ENCODE results near the gene ENO4.

ENO4 gene

DNA sequence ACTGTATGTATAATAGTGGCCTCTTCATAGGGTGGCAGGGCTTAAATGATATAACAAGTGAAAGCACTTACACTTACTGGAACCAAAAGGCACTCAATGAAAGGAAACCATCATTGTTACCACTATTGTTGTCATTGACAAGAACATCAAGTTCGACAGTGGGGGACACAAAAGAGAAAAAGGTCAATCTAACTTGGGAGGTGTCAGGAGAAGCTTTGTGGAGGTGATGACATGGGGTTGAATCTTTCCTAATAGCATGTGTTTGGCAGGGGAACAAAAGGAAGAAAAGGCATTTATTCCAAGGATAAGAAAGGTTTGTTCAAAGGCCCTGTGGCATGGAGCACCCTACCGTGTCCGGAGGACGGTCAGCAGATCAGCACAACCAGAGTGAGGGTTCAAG is 18.2 kb upstream of the ENO4 start:
- no peak for DNase-seq (ENCODE audit: low read depth in 2 of 2)

DNA sequence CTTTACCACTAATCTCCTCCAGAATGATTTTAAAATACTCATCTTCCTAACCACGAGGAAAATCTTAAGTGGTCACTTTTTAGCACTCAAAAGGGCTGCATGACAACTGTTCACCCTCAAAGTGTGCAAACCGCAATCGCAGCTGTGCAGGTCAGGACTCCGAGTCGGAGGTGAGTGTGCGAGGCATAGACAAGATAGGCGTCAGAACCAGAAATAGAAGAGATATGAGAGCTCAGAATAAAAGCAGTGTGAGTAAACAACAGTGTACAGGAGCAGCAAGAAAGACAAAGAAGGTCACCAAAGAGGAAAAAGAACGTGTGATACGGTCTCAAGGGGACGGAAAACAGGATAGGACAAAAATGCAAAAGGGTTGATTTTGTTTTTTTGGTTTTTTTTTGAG is 17.5 kb upstream of the ENO4 start:
- DNase-seq (ENCODE audit: low read depth in 2 of 2) = no peak

DNA sequence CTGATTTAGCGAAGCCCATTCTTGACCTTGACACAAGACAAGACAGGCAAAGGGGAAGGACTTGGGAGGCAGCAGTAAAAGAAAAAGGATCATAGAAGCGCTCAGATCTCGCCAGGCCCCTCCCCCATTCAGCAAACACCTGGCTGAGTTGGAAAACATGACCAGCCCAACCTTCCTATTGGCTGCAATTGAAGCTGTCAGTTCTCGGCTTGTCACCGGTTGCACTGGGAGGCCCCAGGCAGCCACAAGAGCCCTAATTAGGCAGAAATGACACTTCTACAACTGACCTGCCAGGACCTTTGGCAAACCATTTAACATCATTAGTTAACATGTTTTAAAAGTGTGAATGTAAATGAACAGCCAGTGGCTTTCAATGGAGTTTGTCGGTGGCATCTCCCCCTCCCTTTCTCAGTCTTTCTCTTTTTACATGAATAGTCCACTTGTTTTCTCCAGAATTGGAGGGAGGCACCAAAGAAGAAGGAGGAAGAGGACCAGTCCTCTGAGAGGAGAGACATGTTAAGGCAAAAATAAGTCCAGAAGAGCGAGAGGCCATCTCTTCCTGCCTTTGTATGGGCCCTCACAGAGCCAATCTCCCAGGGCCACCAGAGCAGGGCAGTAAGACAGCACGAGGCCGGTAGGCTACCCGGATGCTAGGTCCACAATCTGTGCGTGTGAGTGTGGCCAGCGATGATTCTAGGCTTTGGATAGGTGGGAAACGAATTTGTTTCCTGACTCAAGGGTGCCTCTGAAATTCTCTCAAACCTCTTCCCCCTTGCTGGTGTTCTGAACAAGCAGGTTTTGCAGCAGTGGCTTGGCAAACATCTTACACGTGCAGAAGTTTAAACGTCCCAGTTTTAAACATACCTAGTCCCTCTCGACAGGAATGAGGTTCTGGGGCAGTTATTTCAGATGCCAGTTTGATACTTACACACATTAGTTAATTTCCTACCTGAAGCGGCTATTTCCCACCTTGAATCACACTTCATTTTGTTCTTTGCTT is 15.0 kb upstream of the ENO4 start:
- no peak for DNase-seq (ENCODE audit: low read depth in 2 of 2)

DNA sequence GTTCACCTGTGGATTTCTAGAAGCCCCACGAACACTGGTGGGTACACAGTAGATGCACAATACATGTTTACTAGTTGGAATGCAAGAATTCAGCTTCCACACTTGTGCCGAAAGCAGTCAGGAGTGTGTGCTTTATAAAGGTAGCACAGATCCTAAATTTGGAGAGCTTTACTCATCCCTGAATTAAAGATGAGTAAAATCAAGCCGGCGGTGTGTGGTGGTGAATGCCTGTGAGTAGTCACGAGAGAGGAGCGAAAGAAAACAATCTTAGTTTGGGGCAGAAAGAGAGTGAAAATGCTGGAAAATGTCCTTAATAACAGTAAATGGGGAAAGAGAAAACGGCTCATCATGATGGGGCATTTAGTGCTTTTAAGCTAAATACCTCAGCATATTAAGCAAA is 13.6 kb upstream of the ENO4 start:
- DNase-seq (ENCODE audit: low read depth in 2 of 2) = no peak

DNA sequence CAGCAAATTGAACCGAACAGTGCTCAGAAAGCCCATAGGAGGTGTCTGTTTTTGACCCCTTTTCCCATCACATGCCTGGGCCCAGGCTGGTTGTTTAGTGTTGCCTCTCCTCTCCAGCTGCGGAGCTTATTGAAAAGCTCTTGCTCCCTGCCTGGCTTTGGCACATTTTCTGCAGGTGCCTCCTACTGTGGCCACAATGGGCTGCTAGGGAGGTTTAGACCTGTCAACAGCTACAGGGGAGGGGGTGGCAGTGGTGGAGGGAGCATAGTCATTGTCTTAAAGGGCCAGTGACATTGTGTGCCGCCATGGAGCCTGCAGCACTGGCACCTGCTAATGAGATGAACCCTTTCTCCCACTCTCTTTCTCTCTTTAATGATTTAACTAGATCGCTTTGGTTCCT is 13.2 kb upstream of the ENO4 start:
- no peak for DNase-seq (ENCODE audit: low read depth in 2 of 2)

DNA sequence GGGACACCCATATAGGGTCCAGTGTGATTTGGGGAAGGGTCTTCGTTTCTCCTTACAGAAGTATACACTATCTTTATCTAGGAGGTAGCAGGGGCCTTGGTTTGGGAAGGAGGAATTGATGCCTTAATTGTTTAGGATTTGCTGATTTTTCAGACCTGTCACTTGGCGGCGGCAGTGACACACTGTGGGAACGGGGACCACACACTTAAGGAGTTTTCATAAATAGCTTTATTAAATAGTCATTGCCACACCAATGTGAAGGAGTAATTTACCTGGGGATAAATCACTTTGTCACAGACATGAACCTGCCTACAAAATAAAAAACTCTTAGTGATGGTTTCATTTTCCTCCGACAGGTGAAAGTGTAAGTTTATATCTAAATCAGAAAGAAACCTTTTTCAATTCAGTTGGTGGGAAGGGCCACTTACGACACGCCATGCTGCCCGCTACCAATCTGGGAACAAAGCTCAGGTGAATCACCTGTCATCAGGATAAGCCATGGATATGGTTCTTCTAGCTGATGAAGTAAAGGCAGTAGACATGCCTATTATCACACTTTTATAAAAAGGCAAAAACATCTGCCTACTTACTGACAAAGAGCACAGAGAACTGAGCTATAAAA is 12.3 kb upstream of the ENO4 start:
- no peak for DNase-seq (ENCODE audit: low read depth in 2 of 2)

DNA sequence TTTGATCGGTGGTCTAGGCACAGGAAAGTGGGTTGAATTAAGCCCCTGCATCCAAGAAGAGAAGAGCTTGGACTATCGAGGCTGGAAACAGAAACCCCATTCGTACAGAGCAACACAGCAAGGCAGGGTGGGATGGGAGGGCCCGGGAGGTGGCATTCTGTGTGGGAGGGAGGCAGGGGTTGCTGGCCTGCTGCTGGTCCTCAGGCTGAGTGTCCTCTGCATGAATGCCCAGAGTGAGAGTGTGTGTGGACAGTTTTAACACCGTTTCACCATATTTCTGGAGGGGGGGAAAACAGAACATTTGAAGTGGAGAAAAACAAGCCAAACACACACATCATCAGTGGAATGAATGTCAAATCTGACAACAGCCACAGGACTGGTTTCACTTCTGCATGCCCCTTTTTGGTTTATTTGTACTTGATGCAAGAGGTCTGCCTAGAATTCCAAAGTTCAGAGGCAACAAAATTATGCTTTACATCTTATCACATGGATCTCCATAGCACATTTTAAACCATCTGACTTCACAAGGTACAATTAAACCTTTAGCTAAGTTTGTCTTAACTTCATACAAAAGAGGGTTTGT is 11.1 kb upstream of the ENO4 start:
- DNase-seq (ENCODE audit: low read depth in 2 of 2) = no peak

DNA sequence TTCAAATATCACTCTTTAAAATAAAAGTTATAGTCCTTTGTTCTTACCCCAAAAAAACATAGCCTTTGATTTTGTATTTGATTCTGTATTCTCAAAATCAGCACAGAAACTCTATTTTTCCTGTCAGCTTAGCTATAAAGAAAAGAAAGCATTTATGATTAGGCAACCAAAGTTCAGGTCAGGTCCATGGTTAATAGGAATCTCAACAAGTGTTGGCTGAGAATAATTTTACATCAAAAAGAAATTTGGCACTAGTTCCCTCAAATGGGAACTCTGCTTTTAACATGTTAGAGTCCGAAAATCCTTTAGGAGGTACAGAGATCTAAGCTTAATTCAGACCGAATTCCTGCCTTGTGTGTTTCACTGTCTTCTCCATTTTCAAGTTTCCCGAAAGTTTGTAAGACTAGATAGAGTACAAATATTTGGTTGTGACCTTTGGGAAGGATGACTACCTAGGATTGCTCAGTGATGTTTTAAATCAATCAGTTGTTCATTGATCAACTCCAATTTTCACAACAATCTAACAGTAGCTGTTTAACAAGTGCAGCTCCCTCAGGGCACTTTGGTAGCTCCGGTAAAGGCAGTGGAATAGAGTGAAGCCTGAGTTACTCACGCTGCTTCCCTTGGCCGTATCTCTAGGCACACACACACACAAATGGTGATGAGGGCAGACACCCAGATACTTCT is 8.8 kb upstream of the ENO4 start:
- no peak for DNase-seq (ENCODE audit: low read depth in 2 of 2)

DNA sequence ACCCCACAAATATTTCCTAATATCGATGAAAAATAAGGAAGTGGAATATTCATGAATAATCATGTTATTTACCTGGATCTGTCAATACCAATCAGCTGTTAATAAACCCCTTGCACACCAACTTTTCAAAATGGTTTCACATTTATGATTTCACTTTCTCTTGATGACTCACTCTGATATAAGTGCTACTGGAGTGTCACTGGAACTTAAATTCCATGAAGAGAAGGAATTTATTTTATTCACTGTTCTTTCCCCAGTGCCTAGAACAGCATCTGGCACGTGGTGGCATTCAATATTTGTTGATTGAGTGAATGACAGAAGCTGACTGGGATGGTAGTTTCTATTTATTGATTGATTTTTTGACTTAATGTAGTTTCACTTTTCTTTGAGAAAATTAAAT is 3.5 kb upstream of the ENO4 start:
- DNase-seq (ENCODE audit: low read depth in 2 of 2) = no peak

DNA sequence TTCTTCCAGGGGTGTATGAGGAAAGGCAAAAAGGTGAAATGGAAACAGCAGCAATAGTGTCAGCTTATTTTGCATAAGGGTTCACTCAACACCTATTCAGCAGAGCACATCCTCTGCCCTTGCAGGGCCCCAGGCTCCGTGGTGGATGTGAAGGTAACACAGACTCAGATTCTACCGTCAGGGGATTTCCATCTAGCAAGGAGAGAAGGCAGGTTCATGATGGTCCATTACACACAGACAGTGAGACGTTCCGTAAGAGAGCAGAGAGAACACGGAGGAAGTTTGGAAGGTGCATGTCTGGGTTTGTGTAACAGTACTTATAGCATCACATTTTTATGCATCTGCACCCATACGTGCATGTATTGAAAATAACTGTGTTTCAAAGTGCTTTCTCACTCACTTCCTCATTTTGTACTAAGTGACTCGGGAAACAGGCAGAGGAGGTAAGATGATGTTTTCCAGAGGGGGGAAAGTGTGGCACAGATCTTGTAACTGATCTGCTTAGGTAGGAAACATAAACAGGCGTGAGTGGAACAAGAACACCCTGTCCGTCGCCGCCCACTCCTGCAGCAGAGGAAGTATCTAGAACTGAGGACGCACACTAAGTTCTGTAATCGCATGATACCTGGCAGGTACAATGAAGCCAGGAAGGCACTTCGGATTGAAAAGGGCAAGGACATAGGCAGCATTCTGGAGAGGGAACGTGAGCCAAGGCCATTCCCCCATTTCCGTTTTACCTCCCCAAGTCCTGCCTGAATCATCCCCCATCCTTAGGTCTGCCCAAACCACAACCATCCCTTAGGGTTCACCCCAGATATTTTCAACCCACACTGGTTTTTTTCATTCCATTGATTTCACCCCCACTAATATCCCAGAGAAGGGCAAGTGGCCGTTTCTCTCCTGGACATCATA is 1.0 kb upstream of the ENO4 start:
- DNase-seq (ENCODE audit: low read depth in 2 of 2) = no peak

DNA sequence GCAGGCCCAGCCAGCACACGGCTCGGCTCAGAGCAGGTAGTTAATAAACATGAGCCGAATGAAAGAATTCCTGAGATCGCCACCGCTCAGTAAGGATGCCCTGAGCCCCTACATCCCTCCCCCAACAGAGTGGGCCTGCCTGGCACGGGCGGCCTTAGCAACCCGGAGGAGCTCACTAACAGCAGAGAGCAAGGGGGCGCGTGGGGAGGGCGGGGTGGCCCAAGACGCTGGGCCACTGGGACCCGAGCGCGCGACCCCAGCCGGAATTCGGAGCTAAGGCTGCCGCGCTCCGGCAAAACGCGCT is 403 bp upstream of the ENO4 start:
- DNase-seq (ENCODE audit: low read depth in 2 of 2) = no peak

DNA sequence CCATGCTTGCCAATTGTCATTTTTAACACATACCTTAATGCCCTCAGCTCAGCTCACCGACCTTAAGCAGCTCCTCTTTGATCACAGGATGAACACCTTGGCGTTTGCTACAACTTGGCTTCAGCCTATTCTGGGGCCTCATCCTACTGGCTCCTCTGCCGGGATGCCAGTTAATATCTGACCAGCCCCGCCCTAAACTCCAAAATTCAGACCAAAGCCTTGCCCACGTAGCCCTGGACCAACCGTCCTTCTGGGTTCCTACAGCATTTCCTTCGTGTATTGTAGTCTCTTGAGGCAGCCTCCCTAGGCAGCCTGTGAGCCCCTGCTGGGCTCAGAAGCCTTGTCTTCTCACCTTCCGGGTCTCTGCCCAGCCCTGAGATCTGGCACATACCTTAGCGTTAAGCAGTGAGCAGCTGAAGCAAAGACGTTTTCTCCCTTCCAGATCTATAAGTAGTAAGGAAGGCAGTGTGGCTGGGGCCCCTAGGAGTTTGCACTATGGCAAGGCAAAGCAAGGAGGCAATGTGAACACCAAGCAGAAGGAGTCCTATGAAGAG is 836 bp downstream of the ENO4 start:
- no peak for DNase-seq (ENCODE audit: low read depth in 2 of 2)

DNA sequence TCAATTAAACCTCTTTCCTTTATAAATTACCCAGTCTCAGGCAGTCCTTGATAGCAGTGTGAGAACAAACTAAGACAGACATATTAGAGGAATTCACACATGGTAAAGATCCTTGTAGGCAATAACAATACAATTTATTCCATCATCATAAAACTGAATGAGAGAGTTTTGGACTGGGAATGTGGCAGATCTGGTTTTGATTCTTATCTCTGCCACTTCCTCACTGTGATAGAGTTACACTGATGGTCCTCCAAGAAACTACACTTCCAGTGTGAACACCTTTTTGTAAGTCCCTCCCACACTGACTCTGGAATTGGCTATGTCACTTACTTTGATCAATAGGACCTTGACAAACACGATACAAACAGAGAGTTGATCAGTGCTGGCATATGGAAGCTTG is 2.9 kb downstream of the ENO4 start:
- DNase-seq (ENCODE audit: low read depth in 2 of 2) = no peak

DNA sequence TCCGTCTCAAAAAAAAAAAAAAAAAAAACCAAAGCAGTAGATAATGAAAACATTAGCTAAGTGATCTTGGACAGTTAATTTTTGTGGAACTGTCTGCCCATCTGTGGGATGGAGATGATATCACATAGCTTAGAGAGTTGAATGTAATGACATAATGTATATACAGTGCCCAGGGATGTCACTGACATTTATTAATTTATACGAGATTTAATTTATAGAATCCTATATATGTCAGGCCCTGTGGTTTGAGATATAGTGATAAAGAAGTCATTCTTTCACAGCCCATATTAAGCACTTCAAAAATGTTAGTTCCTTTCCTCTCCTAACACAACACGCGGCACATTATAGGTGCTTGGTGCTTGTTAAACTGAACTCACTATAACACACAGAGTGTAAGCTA is 4.0 kb downstream of the ENO4 start:
- no peak for DNase-seq (ENCODE audit: low read depth in 2 of 2)

DNA sequence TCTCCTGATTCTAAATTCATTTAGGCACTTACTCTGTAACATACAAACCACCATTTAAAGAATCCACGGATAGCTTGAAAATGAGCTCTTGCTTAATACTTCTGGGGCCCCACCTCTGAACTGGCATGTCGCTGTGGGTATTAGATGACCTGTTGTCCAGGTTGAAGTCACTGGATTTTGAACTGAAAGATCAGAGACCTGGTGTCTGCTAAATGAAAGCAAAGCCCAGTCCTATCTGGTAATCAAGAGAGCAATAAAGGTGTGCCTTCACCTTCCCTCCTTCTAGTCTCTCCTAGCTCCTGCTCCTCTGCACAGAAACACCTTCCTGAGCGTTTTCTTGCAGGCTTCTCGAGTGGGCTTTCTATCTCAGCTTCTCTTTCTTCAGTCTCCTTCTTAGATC is 4.4 kb downstream of the ENO4 start:
- DNase-seq (ENCODE audit: low read depth in 2 of 2) = no peak

DNA sequence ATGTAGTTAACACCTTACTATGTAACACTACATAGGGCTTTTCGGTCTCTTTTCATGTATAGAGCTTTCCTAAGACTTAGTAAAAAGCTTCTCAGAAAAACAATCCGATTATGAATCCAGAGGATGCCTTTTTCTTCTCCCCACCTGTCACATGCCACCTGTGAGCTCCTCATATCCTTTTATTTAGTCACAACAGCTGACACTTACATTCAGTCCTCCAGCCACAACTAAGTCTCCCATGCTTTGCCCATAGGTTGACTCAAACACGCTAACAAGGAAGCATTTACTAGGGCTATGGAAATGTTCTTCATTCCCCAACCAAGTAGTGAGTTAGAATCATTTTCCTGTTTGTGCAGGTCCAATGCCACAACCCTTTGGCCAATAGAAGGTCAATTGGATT is 7.9 kb downstream of the ENO4 start:
- DNase-seq (ENCODE audit: low read depth in 2 of 2) = no peak

DNA sequence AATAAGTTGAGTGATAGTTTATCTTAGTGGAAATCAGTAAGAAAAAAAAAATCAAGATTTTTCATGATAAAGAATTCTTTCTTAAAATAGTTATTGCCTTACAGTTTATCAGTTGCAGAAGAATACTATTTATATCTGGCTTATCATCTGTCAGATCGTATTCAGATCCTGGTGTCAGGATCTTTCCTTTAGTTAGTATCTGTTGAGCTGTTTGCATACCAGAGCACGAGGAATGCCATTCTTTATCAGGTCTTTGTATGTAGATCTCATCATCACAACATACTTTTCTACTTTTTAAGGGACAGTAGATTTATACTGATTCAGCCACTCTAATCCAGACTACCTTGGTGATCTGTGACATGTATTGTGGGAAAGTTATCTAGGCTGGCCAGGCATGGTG is 12.5 kb downstream of the ENO4 start:
- no peak for DNase-seq (ENCODE audit: low read depth in 2 of 2)

DNA sequence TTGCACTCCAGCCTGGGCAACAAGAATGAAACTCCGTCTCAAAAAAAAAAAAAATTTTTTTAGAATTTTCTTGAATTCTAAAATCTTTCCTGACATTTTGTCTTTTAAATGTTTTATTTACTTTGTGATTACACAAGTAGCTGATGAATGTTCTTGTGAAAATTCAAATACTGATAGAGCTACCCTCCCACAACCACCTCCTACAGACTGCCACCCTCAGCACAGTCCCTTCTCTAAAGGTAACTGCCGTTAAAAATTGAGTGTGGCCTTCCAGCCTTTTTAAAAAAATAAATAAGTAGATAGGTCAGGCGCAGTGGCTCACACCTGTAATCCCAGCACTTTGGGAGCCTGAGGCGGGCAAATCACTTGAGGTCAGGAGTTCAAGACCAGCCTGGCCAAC is 15.1 kb downstream of the ENO4 start:
- DNase-seq (ENCODE audit: low read depth in 2 of 2) = no peak

DNA sequence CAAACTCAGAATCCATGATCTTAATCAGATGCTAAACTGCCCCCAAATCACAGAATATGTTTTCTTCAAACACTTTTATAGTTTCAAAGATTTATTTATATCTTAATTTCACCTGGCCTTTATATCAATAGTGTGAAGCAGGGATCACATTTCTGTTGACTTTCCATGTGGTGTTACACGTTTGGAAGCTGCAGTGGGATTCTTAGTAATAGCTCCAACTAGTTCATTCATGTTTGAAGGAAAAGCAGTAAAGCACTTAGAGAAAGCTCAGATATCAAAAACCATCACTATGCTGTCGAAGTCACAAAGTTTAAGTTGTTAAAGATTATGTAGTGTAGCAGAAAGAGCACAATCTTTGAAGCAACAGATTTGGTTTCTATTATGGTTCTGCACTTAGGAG is 16.8 kb downstream of the ENO4 start:
- no peak for DNase-seq (ENCODE audit: low read depth in 2 of 2)

DNA sequence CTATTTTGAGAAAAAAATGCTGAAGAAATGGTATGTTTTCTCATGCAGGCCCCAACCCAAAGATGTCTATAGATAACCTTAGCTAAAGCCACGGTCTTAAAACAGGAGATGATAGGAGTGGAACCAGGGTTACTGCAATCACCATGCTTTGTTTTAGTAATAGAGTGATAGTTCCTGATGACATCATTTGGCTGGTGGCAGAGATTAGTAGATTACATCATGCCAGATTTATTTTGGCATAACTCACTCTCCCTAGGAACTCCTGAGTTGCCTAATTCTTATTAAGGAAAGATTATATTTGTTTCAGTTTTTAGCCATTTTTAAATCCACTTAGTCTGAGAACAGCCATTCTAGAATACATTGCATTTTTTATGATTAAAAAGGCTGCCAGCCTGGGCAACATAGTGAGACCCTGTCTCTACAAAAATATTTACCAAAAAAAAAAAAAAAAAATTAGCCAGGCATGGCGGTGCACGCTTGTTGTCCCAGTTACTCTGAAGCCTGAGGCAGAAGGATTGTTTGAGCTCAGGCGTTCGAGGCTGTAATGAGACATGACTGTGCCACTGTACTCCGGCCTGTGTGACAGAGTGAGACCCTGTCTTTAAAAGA is 17.8 kb downstream of the ENO4 start:
- no peak for DNase-seq (ENCODE audit: low read depth in 2 of 2)

DNA sequence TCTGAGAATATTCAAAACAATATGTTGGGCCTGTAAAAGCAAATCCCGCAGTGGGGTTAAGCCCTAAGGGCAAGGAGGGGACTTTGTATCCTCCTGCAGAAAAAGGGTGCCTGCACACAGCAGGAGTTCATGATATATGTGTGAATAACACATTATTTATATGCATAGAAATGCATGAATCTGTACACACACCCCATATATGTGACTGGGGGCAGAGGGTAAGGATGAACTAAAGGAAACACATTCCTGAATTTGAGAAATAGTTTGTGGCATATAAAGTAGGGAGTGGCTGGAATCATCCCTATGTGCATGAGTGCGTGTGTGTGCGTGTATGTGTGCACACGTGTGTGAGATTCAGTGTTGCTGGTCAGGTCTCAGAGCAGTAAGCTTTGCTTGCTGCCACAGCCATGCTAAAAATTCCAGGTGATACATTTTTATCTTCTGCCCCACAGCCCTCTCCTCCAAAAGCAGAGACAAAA is 18.9 kb downstream of the ENO4 start:
- no peak for DNase-seq (ENCODE audit: low read depth in 2 of 2)

All from activated CD8-positive, alpha-beta memory T cell treated with anti-CD3 and anti-CD28 coated beads for 4 hours (primary cell).